GM21528 (cell line): ENCODE data around the gene NCOA3.
"Not testable (repeated sequence)": the region's sequence is repeated elsewhere in the genome, so short reads cannot be mapped to it uniquely, and the experiment has no call there.

Experiments used
- ATAC-seq: cut with Tn5 transposase; IDR thresholded peaks from one replicate; pipeline ENCODE4 v1.9.1; 2021; ENCODE audit warnings: mild to moderate bottlenecking, moderate library complexity; ENCODE audit not compliant: unreplicated experiment, low FRiP score

The NCOA3 gene

DNA sequence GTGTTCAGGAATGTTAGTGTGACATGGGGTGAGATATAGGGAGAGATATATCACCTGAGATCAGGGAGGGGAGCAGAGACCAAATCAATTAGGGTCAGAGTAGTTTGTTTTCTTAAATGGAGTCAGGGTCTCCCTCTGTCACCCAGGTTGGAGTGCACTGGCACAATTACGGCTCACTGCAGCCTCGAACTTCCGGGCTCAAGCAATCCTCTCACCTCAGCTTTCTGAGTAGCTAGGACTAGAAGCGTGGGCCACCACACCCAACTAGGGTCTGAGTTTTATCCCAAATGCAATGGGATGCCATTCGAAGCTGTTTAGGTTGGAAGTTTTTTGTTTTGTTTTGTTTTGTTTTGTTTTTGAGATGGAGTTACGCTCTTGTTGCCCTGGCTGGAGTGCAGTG, 3.1 kb upstream of the NCOA3 start:
- ATAC-seq = no peak

DNA sequence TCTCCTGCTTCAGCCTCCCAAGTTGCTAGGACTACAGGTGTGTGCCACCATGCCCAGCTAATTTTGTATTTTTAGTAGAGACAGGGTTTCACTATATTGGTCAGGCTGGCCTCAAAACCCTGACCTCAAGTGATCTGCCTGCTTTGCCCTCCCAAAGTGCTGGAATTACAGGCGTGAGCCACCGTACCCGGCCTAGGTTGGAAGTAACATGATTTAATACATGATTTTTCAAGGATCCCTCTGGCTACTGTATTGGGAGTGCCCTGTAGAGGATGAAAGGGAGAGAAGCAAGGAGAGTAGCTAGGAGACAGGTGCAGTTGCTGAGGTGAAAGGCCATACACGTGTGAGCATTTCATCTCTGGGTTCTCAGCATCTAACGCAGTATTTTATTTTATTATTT, 2.6 kb upstream of the NCOA3 start:
- ATAC-seq = no peak

DNA sequence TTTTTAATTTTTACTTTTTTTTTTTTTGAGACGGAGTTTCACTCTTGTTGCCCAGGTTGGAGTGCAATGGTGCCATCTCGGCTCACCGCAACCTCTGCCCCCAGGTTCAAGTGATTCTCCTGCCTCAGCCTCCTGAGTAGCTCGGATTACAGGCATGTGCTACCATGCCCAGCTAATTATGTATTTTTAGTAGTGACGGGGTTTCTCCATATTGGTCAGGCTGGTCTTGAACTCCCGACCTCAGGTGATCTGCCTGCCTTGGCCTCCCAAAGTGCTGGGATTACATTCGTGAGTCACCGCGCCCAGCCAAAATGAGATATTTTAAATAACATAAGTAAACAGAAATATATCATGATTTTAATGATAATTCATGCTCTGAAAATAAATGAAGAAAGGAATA, 1.6 kb upstream of the NCOA3 start:
- ATAC-seq = not testable (repeated sequence)

DNA sequence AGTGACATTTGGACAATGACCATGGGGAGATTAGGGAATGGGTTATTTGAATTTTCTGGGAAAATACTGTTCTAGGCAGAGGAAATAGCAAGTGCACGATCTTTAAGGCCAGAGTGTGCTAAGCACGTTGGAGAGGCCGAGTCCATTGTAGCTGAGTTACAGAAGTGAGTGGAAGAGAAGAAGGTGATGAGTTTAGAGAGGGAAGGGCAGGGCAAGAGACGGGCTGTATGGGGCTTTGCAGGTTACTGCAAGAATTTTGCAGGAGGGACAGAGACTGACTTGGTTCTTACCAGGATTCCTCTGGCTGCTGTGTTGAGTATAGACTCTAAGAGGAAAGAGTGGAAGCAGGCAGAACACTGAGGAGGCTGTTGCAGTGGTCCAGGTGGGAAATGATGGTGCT, 1.1 kb upstream of the NCOA3 start:
- ATAC-seq = no peak

DNA sequence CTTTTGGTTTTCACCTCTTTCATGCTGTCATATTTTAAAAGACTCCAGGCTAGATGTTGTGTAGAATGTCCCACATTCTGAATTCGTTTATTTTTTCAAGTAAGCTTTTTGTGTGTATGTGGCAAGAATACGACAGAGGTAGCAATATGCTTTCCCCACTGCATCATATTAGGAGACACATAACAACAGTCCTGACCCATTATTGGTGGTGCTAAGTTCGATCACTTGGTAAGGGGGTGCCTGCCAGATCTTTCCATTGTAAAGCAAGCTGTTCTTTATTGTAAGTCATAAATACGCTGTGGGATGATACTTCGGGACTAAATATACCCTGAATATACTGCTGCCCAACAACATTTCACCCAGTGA, 588 bp upstream of the NCOA3 start:
- peak; percentile 2 for ATAC-seq

DNA sequence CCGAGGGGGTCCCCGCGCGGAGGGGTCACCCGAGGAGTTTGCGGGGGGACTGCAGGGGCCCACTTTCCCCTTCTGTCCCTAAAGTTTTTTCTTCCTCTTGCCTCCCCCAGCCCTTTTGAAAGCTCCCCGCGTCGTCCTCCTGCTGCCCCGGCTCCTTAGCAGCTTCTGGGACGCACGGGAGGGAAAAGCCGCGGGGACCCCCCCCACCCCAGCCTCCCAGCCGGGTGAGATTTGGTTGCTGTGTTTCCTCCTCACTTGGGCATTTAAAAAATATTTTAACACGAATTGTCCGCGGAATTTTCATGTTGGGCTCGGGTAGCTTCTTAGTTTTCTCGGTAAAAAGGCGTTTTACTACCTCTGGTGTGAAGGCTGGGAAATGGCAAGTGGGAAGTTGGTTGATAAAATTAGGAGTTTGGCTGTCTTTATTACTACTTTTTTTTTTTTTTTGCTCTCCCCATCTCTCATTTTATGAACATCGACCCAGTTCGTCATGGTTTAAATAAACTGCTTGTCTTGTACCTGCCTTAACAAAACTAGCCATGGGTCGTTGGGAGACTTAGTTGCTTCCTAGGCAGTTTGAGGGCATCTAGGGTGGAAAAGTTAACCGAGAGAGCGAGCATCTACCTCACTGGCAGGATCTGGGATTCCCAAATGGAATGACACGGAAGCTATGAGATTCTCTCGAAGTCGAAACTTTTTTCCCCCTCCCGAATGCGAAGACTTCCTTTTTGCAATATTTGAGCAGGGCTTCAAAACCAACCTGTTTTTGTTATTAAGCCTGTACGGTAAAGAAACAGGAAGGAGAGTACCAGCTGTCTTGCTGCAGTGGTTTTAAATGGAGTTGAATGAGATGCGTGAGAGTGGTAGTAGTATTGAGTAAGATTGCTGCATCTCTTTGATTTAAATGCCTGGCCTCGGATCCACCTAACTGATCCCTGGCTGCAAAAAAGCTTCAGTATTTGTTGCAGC, 868 bp downstream of the NCOA3 start:
- no peak for ATAC-seq

DNA sequence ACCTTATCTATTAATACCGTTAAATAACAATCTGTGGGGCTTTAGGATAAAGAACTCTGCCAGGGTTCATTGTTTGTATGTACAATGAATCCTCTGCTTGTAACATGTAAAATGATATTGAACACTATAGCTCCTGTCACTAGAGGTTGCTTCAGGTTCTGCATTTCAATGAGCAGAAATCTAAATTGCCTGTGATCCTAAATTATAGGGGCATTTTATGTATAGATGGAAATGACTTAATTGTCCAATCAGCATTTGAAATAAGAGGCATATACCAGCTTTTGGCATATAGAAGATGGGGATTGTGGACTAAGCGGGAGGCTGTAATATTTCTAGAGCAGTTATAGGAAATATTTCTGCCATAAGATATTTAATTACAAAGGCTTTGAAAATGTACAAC, 2.0 kb downstream of the NCOA3 start:
- no peak for ATAC-seq

DNA sequence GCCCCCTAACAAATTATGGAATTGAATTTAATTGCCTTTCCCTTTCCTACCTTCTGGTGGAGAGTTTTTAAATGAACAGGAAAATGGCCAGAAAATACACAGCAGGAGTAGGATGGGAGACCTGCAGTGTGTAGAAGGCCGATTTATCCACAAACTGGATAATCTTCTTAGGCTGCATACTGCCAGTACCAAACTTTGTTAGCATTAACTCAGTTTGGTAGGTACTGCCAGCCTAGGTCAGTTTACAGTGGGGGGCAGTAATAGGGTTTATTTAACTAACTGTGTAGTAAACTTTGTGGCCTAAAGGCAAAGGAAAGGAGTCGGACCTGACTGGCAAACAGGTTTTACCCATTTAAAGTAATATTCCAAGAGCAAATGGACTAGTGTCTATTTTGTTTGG, 4.6 kb downstream of the NCOA3 start:
- no peak for ATAC-seq

DNA sequence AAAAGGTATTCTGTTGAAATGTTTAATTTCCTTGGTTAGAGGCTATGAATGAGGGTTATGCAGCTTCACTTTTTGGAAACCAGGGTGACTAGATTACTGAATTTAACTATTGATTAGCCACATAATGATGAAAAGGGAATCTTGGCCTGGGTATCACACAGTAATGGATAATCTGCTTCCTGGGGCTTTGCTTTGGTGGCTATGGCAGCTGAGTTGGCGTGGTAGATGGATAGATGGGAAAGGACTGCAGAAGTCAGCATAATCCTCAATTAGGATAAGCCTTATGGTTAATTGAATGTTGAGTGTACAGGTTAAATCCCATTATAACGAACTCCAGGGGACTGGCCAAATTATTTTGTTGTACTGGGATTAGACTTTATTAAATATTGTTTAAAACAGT, 5.2 kb downstream of the NCOA3 start:
- no peak for ATAC-seq

DNA sequence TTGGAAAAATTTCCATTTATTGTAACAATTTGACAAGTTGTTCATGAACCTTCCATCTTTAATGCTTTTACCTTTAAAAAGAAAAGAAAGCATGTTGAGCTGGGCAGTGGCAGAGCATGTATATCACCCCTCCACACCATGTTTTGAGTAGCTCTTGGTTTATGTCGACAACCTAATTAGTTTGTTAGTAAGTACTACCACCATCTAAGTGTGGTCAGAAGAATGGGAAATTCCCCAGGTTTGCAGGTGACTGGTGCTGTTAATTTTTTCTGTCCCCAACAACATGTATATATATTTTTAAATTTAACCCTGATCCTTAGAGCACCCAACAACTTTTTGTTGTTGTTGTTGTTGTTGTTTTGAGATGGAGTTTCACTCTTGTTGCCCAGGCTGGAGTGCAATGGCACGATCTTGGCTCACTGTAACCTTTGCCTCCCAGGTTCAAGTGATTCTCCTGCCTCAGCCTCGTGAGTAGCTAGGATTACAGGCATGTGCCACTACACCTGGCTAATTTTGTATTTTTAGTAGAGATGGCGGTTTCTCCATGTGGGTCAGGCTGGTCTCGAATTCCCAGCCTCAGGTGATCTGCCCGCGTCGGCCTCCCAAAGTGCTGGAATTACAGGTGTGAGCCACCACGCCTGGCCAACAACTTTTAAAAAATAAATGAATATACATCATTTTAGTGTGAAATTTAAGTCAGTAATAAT, 5.7 kb downstream of the NCOA3 start:
- not testable (repeated sequence) for ATAC-seq

DNA sequence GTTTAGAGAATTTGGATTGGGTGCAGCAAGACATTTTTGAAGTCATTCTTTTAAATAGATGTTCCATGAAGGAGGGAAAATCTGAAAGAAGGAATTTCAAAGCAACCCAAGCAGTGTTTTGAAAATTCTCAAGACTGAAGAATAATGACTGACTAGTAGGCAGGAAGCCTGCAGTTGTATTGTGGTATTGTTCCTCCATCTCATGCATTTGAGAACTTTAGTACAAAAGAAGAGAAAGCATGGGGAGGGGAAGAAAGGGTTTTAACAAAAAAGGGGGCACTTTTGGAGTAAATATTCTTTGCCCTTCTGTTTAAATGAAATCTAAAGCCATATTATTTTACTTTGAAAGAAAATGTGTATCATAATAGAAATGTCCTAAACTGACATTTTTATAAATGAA, 6.6 kb downstream of the NCOA3 start:
- no peak for ATAC-seq

DNA sequence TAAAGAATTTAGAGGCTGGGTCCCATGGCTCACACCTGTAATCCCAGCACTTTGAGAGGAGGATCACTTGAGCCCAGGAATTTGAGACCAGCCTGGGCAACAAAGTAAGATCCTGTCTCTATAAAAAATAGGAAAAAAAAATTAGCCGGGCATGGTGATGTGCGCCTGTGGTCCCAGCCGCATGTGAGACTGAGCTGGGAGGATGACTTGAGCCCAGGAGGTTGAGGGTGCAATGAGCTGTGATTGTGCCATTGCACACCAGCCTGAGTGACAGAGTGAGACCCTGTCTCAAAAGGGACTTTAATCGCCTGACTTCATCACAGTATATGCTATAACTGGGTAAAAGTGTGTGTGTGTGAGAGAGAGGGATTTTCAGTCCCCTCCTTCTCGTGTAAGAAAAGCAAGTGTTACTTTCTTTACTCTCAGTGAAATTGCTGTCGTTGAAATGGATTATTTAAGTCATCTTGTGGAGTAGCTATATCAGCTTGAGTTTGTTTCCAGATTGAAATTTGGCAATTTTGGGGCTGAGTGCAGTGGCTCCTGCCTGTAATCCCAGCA, 7.5 kb downstream of the NCOA3 start:
- no peak for ATAC-seq

DNA sequence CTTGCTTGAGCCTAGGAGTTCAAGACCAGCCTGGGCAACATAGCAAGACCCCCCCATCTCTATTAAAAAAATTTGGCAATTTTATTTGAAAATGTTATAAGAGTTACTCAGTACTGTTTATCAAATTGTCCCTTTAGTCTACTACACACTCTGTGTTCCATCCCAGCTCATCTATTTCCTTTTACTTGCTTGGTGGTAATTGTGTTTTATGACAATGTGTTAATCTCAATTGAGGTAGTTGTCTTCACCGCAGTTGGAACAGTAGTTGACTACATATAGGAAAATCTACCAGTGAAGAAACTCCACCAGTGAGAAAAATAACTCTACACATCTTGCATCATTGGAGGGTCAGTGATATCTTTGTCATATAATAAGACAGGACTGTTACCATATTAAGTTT, 8.0 kb downstream of the NCOA3 start:
- no peak for ATAC-seq

DNA sequence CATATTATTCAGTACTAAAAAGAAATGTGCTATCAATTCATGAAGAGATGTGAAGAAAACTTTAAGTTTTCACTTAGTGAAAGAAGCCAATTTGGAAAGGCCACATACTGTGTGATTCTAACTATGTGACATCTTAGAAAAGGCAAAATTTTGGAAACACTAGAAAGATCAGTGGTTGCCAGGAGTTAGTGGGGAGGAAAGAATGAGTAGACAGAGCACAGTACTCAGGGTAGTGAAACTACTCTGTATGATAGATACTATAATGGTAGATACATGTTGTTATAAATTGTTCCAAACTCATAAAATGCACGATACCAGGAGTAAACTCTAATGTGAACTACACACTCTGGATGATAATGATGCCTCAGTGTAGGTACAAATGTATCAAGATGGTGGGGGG, 14.2 kb downstream of the NCOA3 start:
- no peak for ATAC-seq

DNA sequence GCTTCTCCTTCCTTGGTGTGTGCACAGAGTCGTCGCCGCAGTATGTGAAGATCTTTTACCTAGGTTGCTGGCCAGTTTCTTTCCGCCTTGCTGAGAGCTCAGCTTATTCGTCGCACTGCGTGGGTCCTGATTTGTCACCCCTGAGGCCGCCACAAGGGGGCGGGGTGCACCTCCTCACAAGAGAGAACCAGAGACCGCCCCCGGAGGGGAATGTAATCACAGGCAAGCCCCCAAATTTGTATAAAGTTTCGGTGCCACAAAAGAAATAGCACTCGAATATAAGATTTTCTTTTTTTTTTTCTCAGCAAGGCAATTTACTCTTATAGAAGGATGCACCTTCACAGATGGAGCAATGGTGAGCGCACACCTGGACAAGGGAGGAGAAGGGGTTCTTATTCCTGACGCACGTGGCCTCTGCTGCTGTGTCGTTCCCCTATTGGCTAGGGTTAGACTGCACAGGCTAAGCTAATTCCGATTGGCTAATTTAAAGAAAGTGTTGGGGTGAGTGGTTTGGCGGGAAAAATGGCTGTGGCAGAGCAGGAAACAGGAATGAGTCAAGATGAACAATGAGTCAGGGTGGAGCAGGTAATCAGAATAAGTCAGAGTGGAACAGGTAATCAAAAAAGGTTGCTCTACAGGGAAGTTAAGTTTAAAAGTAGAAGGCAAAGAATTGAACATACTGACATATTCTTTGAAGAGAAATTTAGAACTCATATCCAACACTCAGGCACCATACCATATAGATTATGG, 19.5 kb downstream of the NCOA3 start:
- ATAC-seq = no peak

DNA sequence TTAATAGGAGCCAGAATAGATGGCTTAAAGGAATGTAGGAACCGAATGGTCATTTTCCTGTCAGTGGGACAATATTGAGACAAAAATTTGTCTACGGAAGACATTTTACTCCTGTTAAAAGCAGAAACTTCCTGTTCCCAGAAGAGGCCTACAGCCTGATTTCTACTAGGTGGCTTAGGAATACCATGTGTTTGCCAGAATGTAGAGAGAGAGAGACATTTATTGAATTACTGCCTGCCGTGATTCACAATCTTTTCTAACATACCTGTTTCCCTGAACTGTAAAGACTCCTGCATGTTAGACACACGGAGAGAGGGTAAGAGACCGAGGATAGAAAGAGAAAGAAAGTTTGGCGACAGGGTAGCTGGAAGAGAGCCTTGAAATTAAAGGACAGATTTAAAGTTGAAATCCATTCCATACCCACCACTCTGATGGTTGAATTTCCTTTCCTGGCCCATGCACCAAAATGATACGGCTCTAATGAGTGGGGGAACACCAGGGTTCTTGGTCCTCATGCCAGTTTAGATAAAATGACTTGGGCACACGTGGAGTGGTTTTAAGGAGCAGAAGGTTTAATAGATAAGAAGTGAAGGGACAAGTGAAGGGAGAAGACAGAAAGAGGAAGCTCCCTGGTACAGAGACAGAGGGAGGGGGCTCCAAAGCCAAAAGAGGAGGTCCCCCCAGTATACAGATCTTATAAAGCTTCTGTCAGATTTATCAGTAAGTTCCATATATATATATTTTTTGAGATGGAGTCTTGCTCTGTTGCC, 22.5 kb downstream of the NCOA3 start:
- ATAC-seq = no peak

DNA sequence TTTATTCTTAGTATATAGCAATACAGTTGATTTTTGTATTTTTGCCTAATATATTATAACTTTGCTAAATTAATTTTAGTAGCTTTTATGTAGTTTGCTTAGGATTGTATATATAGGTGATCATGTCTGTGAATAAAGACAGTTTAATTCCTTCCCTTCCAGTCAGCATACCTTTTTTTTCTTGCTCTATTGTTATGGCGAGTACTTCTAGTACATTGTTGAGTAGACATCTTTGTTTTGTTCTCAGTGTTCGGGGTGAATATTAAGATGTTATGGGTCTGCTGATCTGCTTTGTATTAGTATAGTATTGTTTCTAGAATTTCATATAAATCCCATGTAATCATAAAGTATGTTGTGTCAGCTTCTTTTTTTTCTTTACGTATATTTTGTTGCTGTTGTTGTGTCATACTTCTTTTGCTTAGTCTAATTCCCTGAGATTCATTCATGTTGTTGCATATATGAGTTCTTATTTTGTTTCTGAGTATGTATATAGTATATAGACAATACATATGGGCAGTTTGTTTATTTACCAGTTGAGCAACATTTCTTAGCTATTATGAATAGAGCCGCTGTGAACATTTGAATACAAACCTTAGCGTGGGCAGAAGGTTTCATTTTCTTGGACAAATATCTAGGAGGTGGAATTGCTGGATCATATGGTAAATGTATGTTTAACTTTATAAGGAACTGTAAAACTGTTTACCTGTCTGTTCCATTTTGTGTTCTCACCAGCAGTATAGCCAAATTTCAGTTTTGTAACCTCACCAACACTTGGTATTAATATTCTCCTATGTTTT, 25.5 kb downstream of the NCOA3 start:
- no peak for ATAC-seq

DNA sequence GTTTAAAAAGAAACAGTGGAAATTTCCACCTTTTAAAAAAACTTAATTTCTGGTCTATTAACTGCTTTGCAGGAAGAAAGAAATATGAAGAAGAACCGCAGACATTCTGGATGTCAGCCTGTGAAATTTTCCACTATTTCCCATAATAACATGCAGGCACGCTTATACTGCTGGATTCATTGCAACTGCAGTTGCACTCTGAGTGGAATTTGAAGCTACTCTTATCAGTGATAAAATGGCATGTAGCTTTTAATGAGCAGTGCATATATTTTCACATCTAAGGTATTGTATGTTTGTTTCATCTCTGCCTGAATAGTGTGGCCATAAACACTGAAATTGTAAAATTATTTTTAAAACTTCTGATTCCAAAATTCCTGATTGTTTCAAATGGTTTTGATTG, 28.2 kb downstream of the NCOA3 start:
- ATAC-seq = no peak

DNA sequence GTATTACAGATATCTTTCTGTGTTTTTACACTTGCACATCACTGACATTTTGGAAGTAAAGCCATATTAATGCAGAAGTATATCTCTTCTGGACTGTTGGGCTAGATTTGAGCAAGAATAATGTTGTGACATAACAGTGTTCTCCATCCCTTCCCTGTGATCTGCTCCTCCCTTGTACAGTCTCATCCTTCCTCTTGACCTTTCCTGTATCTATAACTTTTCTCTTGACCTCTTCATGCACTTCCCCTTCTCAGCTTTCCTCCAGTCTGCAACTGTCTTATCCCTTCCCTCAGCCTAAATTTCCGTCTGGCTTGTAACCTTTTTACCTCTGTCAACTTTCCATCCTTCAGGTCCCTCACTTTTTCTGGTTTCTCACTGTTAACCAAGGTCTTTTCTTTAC, 29.8 kb downstream of the NCOA3 start:
- ATAC-seq = no peak
